GM12891 (cell line): ENCODE results near the gene ABCF2.
A peak's percentile ranks its signal among the peaks of the same experiment; 100 is the strongest.

ENCODE experiments used
- DNase-seq: peaks from one replicate; pipeline ENCODE4 v3.0.0; 2011; ENCODE audit warnings: low spot score; ENCODE audit not compliant: insufficient read length
- FAIRE-seq: peaks from 2 replicates; lab custom pipeline; 2011; peaks lifted over from hg19 to GRCh38; lab: Jason Lieb, UNC
- PAX5 ChIP-seq: IDR thresholded peaks from 2 replicates; pipeline ENCODE4 v1.6.1; 2011; ENCODE audit warnings: low read length, moderate library complexity, mild to moderate bottlenecking; ENCODE audit not compliant: insufficient read depth, severe bottlenecking
- POLR2A ChIP-seq: IDR thresholded peaks from 2 replicates; pipeline ENCODE4 v1.6.1; 2011; ENCODE audit warnings: low read depth, low read length, control low read depth
- POLR2AphosphoS5 ChIP-seq: IDR thresholded peaks from 2 replicates; pipeline ENCODE4 v1.6.1; 2011; ENCODE audit warnings: low read depth, low read length, control low read depth
- POU2F2 ChIP-seq: IDR thresholded peaks from 2 replicates; pipeline ENCODE4 v1.6.1; 2011; ENCODE audit warnings: low read depth, mild to moderate bottlenecking, control low read depth, low read length, moderate library complexity
- SPI1 ChIP-seq: IDR thresholded peaks from 2 replicates; pipeline ENCODE4 v1.6.1; 2011; ENCODE audit warnings: low read depth, low read length, control low read depth
- TAF1 ChIP-seq: IDR thresholded peaks from 2 replicates; pipeline ENCODE4 v1.6.1; 2011; ENCODE audit warnings: low read depth, low read length, control low read depth

ABCF2 gene

DNA sequence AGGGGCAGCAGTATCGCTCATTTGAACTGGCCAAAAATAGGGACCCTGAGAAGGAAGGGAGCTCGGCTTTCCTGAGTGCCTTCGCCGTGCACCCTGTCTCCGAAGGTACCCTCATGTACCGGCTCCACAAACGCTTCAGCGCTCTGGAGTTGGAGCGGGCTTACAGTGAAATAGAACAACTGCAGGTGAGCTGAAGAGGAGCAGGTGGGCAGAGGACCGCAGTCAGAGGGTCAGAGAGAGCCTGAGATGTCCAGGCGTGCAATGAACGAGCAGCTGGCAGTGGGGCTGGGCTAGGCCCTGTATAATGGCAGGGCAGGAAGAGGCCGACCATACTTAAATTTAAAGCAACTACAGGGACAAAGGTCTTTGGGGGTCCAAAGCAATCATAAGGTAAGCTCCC lies 9.4 kb upstream of the ABCF2 start:
- FAIRE-seq (no peak), DNase-seq (no peak)
- no peak for TF ChIP-seq POU2F2
- TF ChIP-seq POLR2A: no peak
- TF ChIP-seq TAF1: no peak
- no peak for TF ChIP-seq POLR2AphosphoS5
- no peak for TF ChIP-seq SPI1
- no peak for TF ChIP-seq PAX5

DNA sequence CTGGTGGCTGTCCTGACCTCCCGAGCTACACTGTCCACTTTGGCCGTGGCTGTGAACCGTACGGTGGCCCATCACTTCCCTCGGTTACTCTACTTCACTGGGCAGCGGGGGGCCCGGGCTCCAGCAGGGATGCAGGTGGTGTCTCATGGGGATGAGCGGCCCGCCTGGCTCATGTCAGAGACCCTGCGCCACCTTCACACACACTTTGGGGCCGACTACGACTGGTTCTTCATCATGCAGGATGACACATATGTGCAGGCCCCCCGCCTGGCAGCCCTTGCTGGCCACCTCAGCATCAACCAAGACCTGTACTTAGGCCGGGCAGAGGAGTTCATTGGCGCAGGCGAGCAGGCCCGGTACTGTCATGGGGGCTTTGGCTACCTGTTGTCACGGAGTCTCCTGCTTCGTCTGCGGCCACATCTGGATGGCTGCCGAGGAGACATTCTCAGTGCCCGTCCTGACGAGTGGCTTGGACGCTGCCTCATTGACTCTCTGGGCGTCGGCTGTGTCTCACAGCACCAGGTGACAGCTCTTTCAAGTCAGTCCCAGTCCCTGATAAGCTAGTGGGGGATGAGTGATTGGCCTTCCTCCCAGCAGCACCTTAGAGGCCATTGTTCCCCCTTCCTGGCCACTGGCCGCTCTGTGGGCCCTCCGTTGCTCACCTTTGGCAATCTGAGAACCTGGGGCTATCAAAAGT lies 8.2 kb upstream of the ABCF2 start:
- DNase-seq (no peak), FAIRE-seq (no peak)
- no peak for TF ChIP-seq POLR2AphosphoS5

DNA sequence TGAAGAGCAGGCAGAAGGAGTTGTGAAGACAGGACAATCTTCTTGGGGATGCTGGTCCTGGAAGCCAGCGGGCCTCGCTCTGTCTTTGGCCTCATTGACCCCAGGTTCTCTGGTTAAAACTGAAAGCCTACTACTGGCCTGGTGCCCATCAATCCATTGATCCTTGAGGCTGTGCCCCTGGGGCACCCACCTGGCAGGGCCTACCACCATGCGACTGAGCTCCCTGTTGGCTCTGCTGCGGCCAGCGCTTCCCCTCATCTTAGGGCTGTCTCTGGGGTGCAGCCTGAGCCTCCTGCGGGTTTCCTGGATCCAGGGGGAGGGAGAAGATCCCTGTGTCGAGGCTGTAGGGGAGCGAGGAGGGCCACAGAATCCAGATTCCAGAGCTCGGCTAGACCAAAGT lies 6.8 kb upstream of the ABCF2 start:
- TF ChIP-seq POLR2AphosphoS5: no peak
- TF ChIP-seq PAX5: no peak
- DNase-seq: no peak
- FAIRE-seq: no peak

DNA sequence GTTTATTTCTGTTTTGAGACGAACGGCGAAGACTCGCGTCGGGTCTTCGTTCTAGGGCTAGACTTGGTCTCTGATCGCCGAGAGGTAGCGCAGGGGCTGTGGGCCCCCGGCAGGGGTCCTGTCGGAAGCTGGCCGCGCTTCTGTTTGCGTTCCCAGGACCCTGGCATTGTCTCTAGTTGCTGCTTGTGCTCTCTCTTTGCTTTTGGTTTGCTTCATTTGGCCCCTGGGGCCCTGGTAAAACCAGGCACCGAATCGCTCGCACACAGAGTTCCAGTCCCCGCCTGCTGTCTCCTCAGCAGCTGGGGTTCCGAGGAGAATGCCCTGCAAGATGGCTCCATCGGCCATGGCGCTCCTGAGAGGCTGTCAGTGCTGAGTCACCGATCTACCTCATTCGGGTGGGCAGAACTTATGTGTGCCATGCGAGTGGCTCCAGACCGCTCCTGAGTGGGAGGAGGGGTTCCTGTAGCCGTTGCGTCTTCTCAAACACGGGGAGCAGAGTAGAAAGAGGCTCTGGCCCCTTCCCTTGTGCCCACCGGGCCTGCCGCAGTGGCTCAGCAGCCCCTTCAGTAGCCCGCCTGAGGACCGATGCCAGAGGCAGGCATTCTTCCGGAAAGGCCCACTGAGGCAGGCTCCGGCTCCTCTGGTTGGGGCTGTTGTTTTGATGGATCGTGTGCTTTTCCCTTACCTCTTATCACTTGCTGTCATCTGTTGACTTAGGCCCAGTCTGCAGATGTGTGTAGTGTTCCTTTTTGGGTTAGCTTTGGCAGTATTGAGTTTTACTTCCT lies 6.1 kb upstream of the ABCF2 start:
- FAIRE-seq (peak; percentile 52), DNase-seq (peak; percentile 65)
- TF ChIP-seq POLR2A (no peak), PAX5 (no peak), SPI1 (no peak), POLR2AphosphoS5 (0 out of 2 replicates have a peak, but pooled peaks have one; percentile 30), POU2F2 (no peak), TAF1 (peak; percentile 29; the same call in 1 of the 2 replicates)

DNA sequence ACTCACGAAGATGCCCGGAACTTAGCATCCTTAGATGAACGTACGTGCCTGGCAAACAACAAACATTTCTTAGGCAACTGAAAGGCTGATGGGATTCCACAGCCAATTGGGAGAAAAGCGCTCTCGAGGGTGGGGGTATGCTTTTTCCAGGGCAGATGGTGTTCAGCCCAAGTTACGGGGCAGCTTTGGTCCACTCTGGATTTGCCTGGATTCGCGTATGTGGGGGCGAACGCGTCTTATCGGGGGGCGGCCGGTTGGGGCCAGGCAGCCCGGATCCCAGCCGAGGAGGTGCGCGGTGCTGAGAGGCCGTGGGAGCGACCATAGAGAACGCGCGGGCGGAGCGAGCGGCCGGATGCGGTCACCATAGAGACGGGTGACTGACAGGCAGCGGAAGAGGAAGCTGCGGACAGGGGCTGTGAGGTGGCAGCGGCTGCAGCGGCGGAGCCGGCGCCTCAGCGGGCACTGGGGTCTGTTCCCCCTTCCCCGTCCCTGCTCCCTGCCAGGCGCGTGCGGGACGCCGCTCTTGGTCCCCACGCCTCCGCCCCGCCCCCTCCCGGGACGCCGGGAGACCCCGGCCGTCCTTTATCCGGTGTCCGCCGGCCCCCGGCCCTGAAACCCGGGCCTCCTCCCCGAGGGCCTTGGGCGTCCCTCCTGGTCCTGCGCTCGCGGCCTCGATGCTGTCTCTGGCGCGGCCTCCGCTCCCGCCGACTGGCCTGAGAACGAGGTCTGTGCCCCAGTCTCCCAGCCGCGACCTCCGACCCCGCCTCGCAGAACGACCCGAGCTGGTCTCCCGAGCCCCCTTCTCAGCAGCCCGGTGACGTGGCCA lies 5.3 kb upstream of the ABCF2 start, which contains the start of gene CHPF2:
TSS of gene CHPF2 (plus strand) at position 393 of the 826 bp plus-strand sequence. CDS start 1,529 bp downstream, outside the sequence.
- FAIRE-seq (peak; percentile 71), DNase-seq (peak; percentile 98)
- TF ChIP-seq PAX5 (no peak), POU2F2 (peak; percentile 65), POLR2A (peak; percentile 88), TAF1 (peak; percentile 70; the same call in 1 of the 2 replicates), SPI1 (peak; percentile 76), POLR2AphosphoS5 (peak; percentile 89)

DNA sequence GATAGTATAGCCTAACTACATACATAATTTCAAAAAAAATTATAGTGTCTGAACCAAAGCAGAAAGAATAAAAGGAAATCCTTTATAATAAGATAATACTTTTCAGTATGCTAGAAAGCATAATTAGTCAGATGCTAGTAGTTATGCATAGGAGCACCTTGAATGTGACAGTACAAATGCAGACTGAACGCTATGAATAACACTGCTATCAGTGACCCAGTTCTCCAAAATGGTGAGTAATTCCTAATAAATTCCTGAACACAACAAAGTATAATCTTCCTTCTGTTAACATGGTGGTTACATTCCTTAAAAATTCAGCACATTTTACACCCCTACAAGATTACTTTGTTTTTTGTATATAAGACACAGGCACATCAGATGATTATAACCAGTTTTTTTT lies 4.1 kb upstream of the ABCF2 start:
- no peak for FAIRE-seq
- TF ChIP-seq TAF1: no peak
- TF ChIP-seq POLR2AphosphoS5: no peak
- no peak for TF ChIP-seq SPI1
- TF ChIP-seq PAX5: no peak
- TF ChIP-seq POLR2A: no peak
- no peak for TF ChIP-seq POU2F2
- DNase-seq: no peak

DNA sequence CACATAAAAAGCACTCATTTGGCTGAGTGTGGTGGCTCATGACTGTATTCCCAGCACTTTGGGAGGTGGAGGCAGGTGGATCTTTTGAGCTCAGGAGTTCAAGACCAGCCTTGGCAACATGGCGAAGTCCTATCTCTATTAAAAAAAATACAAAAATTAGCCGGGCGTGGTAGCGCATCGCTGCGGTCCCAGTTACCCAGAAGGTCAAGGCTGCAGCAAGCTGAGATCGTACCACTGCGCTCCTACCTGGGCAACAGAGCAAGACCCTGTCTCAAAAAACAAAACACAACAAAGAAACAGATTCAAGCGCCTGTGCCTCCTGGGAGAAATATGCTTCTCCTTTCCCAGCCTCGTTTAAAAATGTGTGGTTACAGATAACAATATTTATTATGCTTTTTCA lies 2.2 kb upstream of the ABCF2 start:
- no peak for TF ChIP-seq PAX5
- no peak for TF ChIP-seq POLR2AphosphoS5
- no peak for TF ChIP-seq TAF1
- no peak for TF ChIP-seq POU2F2
- TF ChIP-seq POLR2A: no peak
- TF ChIP-seq SPI1: no peak
- no peak for FAIRE-seq
- DNase-seq: no peak

DNA sequence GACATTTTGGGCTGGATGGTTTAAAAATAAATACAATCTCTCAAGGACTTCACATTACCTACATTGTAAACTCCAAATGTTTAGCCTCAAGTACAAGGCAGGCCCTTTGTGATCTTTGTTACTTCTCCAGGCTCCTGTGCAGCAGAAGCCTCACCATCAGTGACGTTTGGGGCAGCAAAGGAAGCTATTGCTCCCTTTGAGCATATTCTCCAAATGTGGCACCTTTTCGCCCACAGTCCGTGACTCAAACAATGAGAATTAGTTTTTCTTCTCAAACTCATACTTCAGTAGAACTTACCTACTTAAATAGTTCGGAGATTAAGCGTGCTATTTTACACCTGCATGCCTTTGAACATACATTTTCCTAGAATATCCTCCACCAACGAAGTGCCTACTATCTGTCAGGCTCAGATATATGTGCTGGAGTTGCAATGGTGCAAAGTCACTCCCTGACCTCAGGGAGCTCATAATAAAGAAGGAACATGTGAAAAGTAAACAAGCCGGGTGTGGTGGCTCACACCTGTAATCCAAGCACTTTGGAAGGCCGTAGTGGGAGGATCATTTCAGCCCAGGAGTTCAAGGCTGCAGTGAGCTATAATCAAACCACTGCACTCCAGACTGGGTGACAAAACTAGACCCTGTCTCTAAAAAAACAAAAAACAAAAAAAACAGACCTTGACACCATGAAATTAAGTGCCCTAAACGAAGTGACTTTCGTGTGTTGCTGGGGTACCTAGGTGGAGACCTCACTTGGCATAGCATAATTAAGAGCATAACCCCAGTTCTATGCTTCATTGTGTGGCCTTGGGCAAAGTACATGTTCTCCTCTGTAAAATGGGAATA lies 1.2 kb upstream of the ABCF2 start:
- FAIRE-seq: no peak
- TF ChIP-seq POLR2A (no peak), PAX5 (no peak), POLR2AphosphoS5 (no peak), SPI1 (no peak), POU2F2 (no peak), TAF1 (no peak)
- no peak for DNase-seq

DNA sequence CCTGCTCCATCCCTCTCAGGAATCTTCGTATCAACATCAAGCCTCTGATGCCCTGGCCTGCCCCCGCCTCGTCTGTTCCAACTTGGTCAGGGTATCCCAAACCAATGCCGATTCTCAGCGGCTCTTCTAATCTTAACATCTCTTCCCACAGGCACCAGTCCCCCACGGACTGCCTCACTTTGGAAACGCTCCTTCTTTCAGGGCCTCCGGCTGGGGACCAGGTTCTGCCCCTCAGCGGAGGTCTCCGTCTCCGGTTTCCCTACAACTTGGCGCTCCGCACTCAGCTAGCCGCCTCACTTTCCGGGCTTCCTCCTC lies 488 bp downstream of the ABCF2 start:
- no peak for FAIRE-seq
- no peak for TF ChIP-seq PAX5
- TF ChIP-seq POLR2A: no peak
- TF ChIP-seq POU2F2: no peak
- TF ChIP-seq POLR2AphosphoS5: no peak
- no peak for TF ChIP-seq TAF1
- TF ChIP-seq SPI1: no peak
- DNase-seq: no peak
